ENCODE measurements around the gene HSPA12B.

The HSPA12B gene

DNA sequence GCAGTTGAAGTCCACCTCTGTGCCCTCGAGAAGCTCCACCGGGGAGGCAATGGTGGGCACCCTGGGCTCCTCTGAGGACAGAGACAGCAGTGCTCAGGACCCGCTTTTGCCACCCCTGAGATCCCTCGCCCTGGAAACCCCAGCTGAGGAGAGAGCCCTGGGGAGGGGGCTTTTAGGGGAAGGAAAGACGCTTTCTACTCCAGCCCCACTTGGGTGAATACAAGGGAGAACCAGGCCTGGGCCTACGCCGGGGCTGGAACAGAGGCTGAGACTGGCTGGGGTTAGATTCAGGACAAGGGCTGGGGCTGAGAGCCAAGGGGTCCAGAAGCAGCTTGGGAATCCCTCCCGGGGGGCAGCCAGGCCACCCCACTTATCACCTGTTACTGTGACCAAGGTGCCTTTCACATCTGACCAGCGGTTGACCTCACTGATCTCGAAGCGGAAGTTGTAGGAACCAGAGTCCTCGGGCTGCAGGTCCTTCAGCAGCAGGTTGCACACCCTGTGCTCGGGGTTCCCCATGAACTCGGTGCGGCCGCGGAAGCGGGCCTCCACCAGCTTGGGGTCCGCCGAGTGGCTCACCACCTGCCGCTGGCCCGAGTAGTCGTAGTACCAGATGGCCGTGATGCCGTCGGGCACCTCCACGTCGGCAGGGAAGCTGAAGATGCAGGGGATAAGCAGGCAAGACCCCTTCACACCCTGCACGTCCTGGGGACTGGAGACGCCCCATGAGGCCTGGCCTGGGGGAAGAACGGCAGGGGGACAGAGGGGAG is 26.3 kb upstream of the HSPA12B start:
- DNase-seq = no peak

DNA sequence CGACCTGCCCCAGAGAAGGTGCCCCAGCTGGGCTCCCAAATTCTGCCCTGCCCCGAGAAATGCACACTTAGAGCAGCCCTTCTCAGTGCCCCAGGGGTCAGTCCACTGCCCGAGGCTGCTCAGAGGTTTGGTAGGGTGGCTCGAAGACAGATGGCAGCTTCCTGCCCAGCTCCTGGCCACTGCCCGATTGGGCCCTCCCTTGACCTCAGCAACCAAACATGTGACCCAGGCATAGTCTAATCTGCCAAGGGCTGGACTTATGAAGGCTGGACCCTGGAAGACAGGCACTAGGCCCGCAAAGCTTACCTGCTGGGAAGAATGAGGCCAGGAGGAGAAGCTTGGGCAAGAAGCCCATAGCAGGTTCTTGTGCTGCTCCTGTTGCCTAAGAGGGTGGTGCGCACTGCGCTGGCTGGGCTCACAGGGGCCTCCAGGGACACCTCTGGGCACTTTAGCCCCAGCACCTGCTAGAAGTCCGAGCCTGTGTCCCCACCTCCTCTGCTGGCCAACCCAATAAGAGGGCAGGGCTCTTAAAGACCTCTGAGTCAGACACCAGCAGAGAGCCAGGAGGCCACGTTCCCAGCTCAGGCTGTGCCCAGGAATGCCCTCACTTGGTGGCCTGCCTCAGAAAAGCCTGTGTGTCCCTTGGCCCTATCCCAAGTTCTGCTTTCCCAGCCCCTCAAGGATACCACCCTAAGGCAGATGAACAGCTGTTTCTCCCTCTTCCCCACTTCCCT is 25.5 kb upstream of the HSPA12B start:
- no peak for DNase-seq

DNA sequence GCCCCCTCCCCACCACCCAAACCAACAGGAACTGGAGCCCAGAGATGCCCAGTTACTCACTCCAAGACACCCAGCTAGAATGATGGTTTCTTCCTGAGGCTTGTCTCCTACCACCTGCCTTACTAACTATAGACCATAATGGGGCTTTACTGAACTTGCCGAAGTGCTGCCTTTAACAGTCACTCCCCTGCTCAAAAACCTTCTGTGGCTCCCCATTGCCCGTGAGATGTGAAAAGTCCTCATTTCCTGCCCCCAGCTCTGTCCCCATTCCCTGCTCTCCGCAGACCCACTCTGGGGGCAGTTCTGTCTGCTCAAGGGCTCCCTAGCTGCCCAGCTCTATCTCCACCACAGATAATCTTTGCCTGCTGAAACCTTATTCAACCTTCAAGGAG is 25.0 kb upstream of the HSPA12B start:
- no peak for DNase-seq

DNA sequence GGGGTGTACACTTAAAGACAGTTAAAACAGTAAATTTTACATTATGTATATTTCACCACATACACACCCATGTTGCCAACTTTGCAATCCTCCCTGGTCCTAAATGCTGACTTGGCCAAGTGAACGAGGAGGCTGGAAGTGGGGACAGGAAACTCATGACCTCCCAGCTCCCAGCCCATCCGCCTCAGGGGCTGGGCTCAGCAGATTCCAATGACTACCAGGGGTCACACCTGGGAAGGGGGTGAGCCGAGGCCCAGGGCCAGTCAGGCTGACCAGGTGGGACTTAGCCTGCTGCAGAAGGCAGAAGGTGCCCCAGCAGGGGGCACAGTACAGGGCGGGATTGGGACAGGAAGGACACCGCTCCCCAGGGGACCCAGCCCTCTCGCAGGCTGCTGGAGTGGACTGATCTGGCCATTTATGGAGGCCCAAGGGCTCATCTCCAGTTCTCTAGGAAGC is 22.4 kb upstream of the HSPA12B start:
- DNase-seq = no peak

DNA sequence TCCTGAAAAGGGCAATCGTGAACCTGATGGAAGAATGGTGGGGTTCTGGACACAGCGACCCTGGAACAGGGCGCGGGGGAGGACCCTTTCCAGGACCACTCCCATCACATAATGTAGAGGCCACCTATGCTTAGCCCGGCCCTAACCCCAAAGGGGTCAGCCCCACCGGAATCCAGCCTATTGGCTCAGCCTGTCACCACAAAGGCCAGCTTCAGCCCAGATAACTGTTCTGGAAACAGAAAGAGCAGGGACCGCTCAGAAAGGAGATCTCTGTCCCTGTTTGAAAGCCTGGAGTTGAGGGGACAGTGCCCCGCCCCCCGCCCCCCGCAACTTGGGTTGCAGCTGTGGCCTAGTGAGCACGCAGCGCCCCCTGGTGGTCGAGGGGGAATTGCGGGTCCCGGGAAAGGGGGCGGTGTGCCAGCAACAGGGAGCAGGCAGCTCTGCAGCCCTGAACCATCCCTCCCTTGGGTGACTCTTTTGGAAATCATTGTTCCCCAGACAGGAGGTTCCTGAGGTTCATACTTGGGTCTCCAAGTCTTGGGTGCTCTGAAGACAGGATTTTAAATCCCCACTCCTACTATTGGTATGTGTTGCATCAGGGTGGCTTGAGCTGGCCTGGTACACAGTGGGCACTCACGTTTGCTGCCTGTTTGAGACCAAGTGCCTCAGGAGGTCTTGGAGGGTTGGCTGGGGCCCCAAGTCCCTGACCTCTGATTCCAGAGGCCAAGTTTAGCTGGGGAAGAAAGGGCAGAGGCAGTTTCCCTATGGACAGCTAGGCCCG is 21.6 kb upstream of the HSPA12B start:
- peak; percentile 12 to 71 for DNase-seq

DNA sequence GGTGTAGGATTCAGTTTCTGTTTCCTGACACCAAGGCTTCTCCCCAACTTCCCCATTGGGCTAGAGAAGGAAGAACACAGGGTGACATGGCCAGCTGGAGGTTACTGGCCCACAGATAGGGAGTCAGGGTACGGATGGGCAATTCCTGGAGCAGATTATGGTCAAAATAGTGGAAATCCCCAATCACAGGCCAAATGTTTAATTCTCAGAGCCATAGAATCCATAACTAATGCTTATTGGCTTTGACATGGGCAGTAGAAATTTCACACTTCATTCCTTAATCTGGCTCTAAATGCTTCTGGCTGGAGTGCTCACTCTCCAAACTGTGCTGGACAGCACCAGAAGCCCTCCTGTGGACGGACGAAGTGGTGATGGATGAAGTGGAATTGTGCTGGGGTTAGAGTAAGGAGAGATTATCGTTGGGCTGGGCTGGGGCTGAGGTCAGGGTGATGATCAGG is 21.0 kb upstream of the HSPA12B start:
- no peak for DNase-seq

DNA sequence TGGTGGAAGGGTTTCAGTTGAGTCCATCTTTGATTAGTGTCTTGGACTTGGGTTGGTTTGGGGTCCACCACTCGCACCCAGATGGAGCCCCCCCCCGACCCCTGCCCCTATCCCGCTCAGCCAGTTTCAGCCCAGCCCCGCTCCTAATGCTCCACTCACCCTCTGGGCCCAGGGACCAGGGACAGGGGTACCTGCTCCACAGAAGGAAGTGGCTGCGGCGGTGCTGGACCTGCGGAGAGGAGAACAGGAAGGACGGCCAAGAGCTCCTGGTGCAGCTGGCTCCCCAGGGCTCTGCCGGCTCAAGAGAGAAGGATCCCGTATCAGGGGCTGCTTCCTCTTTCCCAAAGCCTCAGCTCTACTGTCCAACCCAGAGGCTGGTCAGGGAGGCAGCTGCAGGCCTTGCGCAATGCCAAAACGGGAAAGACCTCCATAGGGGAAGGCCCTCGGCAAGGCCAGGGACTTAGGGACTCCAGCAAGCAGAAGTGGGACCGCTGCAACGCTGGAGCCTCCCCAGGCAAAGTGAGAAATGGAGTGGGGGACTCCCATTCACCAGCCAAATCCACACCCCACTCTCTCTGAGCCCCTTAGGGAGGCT is 20.1 kb upstream of the HSPA12B start, which contains the start of gene SIGLEC1:
SIGLEC1 (minus strand) TSS at position 322 of the 595 bp plus-strand sequence. CDS start 5,472 bp downstream, outside the sequence.
- DNase-seq = no peak

DNA sequence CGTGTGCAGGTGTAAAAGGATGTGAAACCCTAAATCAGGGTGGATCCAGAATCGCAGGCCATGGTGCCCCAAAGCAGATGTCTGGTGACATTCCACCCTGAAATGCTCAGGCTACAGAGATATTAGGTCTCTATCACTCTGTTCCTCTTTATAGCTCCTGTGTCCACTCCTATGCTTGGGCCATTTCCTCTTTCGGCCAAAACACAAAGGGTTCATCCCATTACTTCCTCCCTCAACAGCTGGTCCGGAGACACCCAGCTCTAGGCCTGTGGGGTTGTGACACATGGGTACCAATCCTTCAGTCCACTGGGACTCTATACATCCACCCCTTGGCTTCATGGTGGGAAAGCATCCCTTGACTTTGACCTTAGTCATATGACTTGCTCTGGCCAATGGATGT is 18.4 kb upstream of the HSPA12B start:
- DNase-seq = no peak

DNA sequence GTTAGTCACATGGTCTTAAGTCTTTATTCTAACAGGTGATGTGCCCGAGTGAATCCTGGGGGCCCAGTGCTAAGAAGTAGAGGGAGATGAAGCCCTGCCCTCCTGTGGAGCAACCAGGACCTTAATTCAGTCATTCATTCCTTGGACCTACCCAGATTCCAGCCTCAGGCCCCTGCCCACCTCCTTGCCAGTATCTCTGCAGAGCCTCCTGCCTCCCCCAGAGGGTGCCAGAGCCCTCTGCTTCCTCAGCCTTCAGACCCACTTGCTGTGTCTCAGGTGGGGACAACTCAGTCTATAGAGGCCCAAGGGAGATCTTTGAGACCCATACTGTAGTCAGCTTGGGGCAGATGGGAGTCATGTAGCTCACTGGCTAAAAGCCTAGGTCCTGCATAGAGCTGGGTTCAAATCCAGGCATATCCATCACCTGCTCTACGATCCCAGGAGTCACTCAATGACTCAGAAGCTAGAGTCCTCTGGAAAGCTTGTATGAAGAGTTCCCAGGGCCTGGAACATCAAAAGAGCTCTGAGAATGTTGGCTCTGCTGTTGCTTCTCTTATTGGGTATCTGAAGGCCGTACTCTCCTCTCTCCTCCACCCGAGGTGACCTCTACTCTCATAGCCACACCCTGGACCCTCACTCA is 16.2 kb upstream of the HSPA12B start:
- DNase-seq = peak; percentile 35 to 45

DNA sequence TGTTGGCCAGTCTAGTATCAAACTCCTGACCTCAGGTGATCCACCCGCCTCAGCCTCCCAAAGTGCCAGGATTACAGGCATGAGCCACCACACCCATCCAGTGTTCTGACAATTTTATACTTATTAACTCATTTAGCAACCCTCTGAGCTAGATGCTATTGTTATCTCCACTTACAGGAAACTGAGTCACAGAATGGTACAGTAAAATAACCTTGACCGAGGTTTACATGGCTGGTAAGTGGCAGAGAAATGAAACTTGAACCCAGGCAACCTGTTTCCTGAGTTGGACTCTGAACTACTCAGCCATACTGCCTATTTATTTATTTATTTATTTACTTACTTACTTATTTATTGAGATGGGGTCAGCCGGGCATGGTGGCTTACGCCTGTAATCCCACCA is 13.4 kb upstream of the HSPA12B start:
- no peak for DNase-seq

DNA sequence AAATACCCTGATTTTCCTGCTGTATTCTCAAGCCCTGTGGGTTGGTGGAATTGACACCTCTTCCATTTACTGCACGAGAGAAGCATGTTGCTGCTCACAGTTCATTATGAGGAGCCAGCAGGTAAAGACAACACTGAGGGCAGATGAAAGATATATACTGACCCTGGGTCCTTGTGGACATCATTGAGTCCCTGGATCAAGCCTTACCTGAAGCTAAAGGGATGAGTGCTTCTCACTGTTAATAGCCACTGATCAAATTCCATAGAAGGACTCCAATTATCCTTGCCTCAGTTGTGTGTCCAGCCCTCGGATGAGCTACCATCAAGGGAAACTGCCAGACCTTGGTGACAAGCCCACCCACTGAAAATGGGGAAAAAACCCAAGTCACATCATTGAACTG is 12.4 kb upstream of the HSPA12B start:
- DNase-seq = no peak

DNA sequence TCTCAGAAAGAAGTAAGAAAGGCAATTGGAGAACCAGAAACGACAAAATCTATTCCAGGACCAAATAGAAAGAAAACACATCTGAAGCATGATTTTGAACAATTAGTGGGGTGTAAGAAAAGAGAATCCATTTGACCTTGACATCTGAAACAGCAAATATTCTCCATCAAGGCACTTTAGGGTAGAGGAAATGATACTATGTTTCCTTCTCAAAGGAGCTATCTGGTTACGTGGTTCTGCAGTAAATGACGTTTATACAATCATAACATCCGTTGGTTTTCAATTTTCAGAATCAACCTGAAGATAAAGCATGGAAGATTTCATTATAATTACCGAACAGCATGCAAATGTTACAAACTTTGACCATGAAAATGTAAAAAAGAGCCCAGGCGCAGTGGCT is 11.9 kb upstream of the HSPA12B start:
- DNase-seq = no peak

DNA sequence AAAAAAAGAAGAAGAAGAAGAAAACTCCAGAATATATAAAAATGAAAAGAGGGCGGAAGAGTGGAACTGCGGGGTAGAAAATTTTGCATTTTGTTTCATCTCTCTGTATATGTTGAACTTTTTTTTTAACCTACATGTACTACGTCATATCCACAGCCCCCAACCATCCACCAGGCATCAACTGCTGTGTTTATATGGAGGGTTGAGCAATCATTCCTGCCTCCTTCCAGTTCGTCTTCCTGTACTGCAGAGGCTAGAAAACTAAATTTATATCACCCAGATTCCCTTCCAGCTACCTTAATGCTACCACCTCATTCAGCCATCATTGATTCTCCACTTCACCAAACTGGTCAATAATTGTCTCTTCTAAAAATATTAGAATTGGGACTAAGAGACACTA is 10.6 kb upstream of the HSPA12B start:
- no peak for DNase-seq

DNA sequence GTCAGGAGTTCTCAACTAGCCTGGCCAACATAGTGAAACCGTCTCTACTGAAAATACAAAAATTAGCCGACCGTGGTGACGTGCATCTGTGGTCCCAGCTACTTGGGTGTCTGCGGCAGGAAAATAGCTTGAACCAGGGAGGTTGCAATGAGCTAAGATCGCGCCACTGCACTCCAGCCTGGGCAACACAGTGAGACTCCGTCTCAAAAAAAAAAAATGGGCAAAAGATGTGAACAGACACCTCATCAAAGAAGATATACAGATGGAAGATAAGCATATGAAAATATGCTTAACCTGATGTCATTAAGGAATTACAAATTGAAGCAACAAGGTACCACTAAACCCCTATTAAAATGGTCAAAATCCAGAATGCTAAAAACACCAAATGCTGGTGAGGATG is 9.2 kb upstream of the HSPA12B start:
- no peak for DNase-seq

DNA sequence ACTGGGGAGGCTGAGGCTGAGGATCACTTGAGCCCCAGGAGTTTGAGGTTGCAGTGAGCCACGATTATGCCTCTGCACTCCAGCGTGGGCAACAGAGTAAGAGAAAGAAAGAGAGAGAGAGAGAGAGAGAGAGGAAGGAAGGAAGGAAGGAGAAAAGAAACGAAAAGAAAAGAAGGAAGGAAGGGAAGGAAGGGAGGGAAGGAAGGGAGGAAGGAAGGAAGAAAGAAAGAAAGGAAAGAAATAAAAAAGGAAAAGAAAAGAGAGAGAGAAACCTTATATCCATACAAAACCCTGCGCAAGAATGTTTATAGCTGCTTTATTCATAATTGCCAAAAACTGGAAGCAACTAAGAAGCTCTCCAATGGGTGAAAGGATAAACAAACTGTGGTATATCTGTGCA is 8.1 kb upstream of the HSPA12B start:
- DNase-seq = no peak

DNA sequence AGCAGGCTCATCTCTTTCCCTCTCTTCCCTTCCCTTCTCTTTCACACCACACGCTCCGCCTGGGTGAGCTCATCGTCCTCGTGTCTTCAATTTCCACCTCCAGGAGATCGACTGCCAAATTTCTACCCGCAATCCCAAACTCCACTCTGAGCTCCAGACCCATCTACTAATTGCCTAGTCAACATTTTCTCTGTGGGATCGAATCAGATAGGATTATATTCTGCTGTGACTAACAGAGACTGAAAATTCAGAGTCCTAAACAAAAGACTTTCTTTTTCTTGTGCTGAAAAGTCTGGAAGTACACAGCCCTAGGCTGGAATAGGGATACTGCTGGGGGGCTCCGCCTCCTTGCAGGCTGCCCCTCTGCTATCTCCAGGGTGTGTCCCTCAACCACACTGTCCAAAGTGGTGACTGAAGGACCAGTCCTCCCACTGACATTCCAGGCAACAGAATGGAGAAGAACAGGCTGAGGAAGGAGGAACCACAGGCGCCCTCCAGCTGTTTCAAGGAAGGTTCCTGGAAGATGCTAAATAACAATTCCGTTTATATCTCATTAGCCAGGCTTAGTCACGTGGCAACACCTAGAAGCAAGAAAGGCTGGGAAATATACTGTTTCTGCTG is 5.0 kb upstream of the HSPA12B start:
- DNase-seq = no peak

DNA sequence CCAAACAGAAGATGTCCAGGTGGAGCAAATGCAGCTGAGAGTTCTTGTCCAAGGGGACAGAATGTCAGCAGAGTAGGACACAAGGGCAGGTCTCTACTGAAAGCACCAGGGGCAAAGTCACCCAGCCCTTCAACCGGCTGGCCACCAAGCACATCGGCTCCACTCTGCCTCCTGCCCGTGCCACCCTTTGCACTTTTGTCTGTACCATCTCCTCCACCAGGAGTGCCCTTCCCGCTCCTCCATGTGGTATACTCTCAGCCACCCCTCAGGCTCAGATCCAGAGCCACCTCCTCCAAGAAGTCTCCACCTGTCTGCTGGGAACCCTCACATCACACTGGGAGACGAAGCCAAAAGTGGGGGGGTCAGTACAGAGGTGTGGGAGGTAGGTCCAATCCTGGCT is 4.1 kb upstream of the HSPA12B start:
- DNase-seq = no peak

DNA sequence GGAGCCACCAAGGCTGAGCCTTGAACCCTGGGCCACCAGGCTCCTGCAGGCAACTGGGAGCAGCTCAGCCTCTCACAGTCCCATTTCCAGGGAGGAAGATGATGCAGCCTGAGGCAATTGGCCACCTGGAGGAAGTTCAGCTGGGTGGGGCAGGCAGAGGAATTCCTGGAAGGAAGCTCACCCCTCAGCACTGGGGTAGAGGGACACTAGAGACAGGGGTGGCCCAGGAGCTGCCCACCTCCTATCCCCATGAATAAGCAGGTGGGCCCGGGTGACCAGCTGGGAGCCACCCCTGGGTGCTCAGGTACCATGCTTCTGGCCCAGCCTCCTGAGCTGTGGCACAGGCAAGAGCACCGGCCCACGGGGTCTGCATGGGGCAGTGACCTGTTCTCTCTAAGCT is 3.6 kb upstream of the HSPA12B start:
- DNase-seq = no peak

DNA sequence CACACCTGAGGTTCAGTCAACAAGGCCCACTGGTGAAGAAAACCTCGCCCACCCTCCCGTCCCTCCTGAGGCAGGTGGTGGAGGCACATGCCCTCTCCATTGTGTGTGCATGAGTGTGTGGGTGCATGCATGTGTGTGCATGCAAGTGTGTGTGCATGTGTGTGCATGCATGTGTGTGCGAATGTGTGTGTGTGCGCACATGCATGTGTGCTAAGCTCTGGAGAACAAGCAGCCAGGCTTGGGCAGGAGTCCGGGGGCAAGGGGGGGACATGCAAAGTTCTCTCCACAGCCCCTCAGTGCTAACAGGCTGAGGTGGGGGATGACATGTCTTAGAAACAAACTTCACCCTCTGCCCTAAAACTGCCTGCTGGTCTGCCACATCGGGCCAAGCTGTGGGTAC is 3.1 kb upstream of the HSPA12B start:
- DNase-seq = no peak

DNA sequence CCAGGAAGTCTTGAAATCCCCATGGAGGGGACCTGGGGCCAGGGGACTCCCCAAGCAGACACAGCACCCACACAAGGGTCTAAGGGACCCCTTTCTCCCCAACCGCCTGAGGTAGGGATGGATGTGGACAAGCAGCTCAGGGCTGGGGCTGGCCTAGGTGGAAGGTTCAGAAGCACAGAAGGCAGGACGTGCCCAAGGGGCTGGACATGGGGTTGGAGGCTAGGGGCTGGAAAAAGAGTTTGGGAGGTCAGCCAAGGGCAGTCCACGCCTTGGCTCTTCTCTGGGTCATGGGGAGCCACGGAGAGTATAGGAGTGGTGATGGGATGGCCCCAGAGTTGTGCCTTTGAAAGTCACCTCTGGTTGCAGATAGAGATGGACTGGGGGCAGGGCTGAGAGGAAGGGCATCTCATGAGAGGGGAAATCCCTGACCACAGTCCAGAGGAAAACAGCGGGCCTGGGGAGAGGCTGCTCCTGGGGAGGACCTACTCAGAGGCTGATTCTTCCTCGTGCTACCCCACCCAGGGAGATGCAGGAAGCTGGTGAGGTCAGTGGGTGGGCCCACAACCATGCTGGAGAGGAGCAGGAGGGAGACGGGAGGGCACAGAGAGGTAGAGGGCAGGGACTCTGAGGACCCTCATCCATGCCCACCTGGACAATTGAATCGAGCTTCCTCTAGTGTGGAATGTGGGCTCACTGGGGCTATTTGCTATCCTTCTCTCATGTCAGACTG is 2.5 kb upstream of the HSPA12B start:
- no peak for DNase-seq

Data from NCI-H1930 (cell line).